OCI-LY1 (cell line): Measurements from ENCODE around the gene GABBR1.

Source experiments
- EZH2 ChIP-seq: fragments of 200-600 bp; sonication (generic), shearing (Covaris generic); IDR thresholded peaks from 2 replicates; pipeline ENCODE4 v1.8.0; 2017; ENCODE audit warnings: borderline replicate concordance, mixed run types, mild to moderate bottlenecking, antibody characterized with exemption, low read length, moderate library complexity, mixed read lengths
- TF ChIP-seq, protein P1 (sequence below): fragments of 200-600 bp; sonication (generic), shearing (Covaris generic); IDR thresholded peaks from 2 replicates; pipeline ENCODE4 v1.5.1; 2017; ENCODE audit warnings: mild to moderate bottlenecking, antibody characterized with exemption, low read length, moderate library complexity, mixed read lengths

DNA sequence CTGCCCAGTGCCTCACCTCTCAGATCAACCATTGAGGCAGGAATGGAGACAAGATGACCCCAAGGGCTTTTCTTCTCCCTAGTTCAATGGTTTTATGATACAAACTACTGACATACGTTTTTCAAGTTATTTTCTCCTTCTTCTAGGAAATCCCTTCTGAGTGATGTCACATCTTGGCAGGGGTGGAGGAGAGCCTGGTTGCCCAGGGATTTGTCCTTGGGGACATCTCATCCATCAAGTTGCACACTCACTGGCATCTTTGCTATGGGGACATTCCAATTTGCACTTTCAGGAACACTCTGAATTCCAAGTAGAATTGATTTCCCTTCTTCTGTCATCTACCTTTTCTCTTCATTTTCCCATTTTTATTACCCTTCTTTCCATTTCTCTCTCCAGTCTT is 38.0 kb upstream of the GABBR1 start:
- TF ChIP-seq, protein P1, sequence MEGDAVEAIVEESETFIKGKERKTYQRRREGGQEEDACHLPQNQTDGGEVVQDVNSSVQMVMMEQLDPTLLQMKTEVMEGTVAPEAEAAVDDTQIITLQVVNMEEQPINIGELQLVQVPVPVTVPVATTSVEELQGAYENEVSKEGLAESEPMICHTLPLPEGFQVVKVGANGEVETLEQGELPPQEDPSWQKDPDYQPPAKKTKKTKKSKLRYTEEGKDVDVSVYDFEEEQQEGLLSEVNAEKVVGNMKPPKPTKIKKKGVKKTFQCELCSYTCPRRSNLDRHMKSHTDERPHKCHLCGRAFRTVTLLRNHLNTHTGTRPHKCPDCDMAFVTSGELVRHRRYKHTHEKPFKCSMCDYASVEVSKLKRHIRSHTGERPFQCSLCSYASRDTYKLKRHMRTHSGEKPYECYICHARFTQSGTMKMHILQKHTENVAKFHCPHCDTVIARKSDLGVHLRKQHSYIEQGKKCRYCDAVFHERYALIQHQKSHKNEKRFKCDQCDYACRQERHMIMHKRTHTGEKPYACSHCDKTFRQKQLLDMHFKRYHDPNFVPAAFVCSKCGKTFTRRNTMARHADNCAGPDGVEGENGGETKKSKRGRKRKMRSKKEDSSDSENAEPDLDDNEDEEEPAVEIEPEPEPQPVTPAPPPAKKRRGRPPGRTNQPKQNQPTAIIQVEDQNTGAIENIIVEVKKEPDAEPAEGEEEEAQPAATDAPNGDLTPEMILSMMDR, result no peak
- no peak for TF ChIP-seq EZH2
